HG03520 (cell line): ENCODE data around the gene ILKAP.

Source experiments
- ATAC-seq: cut with Tn5 transposase; IDR thresholded peaks from one replicate; pipeline ENCODE4 v1.9.1; 2021; ENCODE audit warnings: mild to moderate bottlenecking, moderate library complexity; ENCODE audit not compliant: unreplicated experiment

ILKAP gene

GRCh38 chr2:238152771-238153688 is 50.5 kb downstream of the ILKAP start:
- no peak for ATAC-seq

GRCh38 chr2:238151628-238152235 is 51.8 kb downstream of the ILKAP start:
- ATAC-seq = no peak

GRCh38 chr2:238151205-238151604 is 52.3 kb downstream of the ILKAP start:
- ATAC-seq = no peak

GRCh38 chr2:238150686-238151085 is 52.8 kb downstream of the ILKAP start:
- ATAC-seq = no peak

GRCh38 chr2:238149841-238150572 is 53.5 kb downstream of the ILKAP start:
- ATAC-seq = no peak

- ATAC-seq = no peak
Measured at GRCh38 chr2:238148981-238149380, 54.5 kb downstream of the ILKAP start.

- no peak for ATAC-seq
Measured at GRCh38 chr2:238146884-238147544, 56.5 kb downstream of the ILKAP start.

GRCh38 chr2:238145851-238146250 is 57.6 kb downstream of the ILKAP start:
- ATAC-seq = no peak

- no peak for ATAC-seq
Measured at GRCh38 chr2:238145046-238145445, 58.4 kb downstream of the ILKAP start.

GRCh38 chr2:238144262-238144661 is 59.2 kb downstream of the ILKAP start:
- ATAC-seq = no peak

GRCh38 chr2:238143239-238143951 is 60.1 kb downstream of the ILKAP start:
- no peak for ATAC-seq

GRCh38 chr2:238142382-238143205 is 60.9 kb downstream of the ILKAP start:
- no peak for ATAC-seq

GRCh38 chr2:238141541-238142318 is 61.8 kb downstream of the ILKAP start:
- no peak for ATAC-seq

GRCh38 chr2:238140721-238141540 is 62.6 kb downstream of the ILKAP start:
- no peak for ATAC-seq

- no peak for ATAC-seq
Measured at GRCh38 chr2:238140040-238140439, 63.5 kb downstream of the ILKAP start.

GRCh38 chr2:238139196-238140039 is 64.1 kb downstream of the ILKAP start:
- ATAC-seq = no peak
